HG03025 (cell line): ENCODE data around the gene ZCWPW1.
A peak's percentile ranks its signal among the peaks of the same experiment; 100 is the strongest.
"Not testable (repeated sequence)": the region's sequence is repeated elsewhere in the genome, so short reads cannot be mapped to it uniquely, and the experiment has no call there.

Experiments used
- ATAC-seq: cut with Tn5 transposase; IDR thresholded peaks from one replicate; pipeline ENCODE4 v1.9.1; 2021; ENCODE audit warnings: mild to moderate bottlenecking, moderate library complexity; ENCODE audit not compliant: unreplicated experiment, low FRiP score

Gene ZCWPW1

DNA sequence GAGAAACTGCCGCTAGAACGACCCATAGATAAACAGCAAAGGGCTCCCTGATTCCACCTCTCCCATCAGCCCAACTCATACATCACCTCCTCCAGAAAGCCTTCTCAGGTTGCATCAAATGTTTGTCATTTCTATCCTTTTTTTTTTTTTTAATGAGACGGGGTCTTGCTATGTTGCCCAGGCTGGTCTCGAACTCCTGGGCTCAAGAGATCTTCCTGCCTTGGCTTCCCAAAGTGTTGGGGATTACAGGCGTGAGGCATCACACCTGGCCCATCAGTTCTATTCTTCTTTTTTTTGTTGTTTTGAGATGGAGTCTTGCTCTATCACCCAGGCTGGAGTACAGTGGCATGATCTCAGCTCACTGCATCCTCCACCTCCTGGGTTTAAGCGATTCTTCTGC is 28.5 kb upstream of the ZCWPW1 start:
- no peak for ATAC-seq

DNA sequence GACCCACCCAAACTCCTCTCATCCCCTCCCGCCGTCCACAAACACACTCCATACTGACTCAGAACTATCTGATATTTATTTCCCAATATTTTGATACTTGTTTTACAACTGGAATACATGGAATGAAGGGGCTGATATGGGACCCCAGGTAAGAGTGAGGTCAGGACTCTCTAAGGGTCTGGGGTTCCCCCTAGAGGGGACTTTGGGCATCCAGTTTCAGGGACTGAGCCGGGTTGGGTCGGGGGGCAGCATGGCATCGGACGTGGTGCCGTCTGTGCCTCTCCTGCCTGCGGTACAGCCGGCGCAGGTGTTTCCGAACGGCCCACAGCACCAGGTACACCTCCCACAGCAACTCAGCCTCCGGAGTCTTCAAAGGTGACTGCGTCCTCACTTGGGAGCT is 28.1 kb upstream of the ZCWPW1 start:
- no peak for ATAC-seq

DNA sequence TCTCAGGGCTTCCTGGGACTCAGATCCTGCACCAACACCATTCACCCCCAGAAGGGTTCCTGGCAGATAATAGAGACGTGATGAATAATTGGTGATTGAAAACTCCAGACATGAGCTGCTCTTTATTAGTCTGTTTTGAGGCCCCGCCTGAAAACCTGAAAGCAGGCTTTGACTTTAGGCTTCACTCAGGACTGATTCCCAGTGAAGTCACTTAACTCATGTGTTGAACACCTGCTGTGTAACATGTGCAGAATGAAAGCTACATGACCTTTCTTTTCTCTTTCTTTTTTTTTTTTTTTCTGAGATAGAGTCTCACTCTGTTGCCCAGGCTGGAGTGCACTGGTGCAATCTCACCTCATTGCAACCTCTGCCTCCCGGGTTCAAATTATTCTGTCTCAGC is 26.7 kb upstream of the ZCWPW1 start:
- no peak for ATAC-seq

DNA sequence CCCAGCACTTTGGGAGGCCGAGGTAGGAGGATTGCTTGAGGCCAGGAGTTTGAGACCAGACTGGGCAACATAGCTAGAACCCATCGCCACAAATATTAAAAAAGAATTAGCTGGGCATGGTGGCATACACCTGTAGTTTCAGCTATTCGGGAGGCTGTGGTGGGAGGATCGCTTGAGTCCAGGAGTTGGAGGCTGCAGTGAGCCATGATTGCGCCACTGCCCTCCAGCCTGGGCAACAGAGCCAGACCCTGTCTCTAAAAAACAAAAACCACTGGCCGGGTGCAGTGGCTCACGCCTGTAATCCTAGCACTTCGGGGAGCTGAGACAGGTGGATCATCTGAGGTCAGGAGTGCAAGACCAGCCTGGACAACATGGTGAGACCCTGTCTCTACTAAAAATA is 25.4 kb upstream of the ZCWPW1 start:
- not testable (repeated sequence) for ATAC-seq

DNA sequence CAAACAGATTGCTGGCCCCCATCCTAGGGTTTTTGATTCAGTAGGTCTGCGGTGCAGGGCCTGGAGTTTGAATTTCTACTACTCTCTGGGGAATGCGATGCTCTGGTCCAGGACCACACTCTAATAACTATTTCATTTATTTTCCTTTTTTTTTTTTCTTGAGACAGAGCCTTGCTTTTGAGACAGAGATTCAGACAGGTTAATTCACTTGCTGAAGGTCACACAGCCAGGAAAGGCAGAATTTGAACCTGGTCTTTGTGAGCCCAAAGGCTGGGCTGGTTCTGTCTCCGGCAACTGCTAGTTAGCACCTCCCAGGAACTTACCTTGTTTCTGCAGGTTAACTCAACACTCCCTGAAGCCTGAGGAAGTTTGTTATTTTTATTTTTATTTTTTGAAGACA is 24.0 kb upstream of the ZCWPW1 start:
- no peak for ATAC-seq

DNA sequence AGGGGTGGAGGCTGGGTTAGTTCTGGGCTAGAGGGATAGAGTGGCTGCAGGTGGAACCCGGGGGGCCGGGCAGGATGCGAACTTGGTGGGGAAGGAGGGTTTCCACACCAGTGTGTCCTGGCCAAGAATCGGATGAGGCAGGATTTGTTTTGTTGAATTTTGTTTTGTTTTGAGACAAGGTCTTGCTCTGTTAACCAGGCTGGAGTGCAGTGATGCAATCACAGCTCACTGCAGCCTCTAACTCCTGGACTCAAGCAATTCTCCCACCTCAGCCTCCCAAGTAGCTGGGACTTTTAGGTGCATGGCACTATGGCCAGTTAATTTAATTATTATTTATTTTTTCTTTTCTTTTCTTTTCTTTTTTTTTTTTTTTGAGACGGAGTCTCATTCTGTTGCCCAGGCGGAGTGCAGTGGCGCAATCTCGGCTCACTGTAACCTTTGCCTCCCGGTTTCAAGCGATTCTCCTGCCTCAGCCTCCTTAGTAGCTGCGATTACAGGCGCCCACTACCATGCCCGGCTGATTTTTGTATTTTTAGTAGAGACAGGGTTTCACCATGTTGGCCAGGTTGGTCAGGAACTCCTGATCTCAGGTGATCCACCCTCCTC is 20.8 kb upstream of the ZCWPW1 start:
- no peak for ATAC-seq

DNA sequence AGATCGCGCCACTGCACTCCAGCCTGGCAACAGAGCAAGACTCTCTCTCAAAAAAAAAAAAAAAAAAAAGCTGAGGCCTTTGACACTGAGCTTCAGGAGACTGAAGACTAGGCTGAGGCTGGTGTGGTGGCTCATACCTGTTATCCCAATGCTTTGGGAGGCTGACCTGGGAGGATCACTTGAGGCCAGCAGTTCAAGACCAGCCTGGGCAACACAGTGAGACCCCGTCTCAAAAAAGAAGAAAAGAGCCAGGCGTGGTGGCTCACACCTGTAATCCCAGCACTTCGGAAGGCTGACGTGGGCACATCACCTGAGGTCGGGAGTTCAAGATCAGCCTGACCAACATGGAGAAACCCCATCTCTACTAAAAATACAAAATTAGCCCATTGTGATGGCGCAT is 18.9 kb upstream of the ZCWPW1 start:
- ATAC-seq: not testable (repeated sequence)

DNA sequence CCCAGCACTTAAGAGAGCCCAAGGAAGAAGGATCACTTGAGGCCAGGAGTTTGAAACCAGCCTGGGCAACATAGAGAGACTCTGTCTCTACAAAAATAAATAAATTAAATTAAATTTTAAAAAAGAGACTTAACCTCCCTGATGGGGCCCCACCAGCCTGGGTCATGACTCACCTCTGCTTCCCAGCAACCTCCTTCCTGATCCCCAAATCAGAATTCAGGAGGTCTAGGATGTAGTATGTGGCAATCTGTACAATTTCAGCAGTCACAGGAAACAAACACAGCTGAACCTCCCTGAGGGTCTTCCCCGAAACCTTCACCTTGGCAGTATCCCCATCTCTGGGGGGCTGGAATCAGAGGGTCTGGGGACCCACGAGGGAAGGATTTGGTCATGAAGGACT is 17.5 kb upstream of the ZCWPW1 start:
- no peak for ATAC-seq

DNA sequence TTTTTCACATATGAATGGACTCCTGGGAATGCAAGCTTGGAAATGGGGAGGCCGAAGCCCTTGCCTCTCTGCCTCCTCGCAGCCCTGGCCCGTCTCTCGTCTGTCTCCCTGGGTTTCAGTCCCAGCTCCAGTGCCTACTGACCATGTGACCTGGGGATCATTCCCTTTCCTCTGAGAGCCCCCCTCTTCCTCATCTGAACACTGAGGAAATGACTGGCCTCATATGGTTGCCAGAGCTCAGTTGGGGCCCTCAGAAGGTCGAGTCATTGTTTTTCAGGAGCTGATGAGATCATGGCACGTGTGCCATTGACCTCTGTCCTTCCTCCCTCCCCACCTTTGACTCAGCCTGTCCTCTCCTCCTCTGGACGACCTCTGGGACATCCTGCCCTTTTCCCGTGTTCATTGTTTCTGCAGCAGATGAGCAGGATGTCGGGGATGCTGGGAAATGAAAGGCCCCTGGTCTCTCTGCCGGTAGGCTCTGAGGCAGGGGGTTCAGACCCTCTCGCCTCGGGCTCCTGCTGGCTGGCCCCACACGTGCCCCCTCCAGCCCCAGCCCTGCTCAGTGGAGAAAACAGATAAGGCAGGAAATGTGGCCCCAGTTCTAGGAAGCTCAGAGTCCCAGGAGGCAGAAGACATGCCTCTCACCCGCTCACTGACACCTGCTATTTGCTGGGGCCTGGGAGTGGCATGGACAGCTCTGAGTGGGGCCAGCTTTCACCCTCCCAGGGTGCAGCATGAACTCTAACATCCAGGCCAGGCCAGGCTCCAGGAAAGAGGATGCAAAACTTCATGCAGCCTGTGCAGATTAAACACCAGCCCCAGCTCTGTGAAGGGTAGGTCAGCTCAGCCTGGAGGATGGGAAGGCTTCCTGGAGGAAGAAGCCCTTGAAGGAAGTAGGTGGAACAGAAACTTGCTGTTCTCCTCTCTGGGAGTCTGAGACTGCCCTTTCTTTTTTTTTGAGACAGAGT is 16.1 kb upstream of the ZCWPW1 start:
- no peak for ATAC-seq

DNA sequence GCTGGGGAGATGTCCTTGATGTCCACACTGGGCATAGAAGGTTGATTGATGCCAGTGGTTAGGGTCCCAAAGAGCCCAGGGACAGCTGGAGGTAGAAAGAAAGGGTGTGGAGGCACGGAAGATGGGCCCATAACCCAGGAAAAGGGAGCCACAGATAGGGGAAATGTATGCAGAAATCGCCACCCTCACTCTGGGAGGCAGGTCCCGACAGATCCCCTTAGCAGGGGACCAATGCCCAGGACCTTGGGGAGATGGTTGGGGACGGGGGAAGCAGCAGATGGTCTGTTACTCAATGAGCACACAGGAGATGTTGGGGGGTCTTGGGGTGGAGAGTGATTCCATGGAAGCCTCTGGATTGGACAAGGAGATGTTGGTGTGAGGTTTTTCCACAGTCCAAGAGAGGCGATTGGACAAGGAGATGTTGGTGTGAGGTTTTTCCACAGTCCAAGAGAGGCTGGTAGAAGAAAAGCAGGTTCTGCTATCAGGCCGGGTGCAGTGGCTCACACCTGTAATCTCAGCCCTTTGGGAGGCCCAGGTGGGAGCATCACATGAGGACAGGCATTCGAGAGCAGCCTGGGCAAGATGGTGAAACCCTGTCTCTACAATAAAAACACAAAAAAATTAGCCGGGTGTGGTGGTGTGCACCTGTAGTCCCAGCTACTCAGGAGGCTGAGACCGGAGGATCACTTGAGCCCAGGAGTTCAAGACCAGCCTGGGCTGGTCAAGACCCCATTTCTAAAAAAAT is 14.8 kb upstream of the ZCWPW1 start:
- ATAC-seq: no peak

DNA sequence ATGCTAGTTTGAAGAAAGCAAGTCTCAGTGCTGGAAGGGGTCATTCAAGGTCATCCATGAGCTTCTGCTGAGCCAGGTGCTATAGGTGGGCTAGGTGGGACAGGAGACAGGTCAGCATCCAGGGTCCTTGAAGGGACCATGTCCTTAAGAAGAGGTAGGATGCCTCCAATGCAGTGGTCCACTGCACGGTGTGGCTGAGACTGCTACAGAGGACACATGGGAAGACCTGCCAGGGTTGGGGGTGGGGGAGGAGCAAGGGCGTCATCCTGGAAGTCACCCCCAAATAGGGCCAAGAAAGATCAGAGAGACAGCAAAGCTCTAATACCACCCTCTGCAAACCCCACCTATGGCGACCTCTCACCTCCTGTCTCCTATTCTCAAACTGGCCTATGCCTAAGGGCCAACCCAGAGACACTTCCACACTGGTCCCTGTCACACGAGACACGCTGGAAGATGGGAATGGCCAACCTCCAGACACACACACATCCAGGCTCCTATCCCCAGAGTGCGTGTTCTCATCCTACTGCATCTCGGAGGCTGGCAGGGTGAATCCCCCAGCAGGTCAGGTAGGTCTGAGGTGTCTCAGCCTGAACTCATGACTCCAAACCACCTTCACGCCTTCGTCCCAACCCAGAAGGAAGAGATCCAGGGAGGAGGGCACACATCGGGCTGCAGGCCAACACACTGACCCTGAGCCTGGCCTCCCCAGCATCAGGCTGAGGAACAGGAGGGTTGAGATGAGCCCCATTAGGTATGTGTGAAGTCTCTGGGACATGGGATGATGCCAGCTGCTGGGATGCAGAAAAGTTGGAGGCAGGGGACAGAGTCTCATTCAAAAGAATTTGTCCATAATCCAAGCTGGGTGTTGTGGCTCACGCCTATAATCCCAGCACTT is 13.4 kb upstream of the ZCWPW1 start:
- ATAC-seq: no peak

DNA sequence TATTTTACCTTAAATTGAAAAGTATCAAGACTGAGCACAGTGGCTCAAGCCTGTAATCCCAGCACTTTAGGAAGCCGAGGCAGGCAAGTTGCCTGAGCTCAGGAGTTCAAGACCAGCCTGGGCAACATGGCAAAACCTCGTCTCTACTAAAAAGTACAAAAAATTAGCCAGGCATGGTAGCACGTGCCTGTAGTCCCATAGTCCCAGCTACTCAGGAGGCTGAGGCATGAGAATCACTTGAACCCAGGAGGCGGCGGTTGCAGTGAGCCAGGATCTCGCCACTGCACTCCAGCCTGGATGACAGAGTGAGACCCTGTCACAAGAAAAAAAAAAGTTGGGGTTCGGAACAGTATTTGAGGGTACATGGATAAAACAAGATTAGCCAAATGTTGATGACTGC is 10.7 kb upstream of the ZCWPW1 start:
- ATAC-seq: not testable (repeated sequence)

DNA sequence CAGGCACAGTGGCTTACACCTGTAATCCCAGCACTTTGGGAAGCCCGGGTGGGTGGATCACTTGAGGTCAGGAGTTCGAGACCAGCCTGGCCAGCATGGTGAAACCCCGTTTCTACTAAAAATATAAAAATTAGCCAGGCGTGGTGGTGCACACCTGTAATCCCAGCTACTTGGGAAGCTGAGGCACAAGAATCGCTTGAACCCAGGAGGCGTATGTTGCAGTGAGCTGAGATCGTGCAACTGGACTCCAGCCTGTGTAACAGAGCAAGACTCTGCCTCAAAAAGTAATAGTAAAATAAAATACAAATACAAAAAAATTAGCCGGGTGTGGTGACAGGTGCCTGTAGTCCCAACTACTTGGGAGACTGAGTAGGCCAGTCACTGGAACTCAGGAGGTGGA is 10.2 kb upstream of the ZCWPW1 start:
- not testable (repeated sequence) for ATAC-seq

DNA sequence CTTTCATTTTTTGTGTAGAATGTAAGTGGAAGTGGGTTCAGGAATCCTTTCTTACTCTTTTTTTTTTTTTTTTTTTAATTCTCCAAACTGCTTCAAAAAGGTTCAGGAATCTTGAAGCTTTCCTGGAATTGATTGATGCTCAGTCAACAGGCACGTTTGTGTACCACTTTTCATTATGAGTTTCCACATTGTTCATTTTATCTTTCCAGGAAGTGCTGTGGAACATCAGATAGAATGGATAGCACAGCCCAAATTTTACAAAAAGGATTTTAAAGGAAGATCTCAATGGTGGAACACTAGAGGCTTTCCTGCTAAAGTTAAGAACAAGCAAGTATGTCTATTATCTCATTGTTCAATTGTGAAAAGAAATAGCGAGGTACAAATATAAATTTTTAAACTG is 9.7 kb upstream of the ZCWPW1 start:
- no peak for ATAC-seq

DNA sequence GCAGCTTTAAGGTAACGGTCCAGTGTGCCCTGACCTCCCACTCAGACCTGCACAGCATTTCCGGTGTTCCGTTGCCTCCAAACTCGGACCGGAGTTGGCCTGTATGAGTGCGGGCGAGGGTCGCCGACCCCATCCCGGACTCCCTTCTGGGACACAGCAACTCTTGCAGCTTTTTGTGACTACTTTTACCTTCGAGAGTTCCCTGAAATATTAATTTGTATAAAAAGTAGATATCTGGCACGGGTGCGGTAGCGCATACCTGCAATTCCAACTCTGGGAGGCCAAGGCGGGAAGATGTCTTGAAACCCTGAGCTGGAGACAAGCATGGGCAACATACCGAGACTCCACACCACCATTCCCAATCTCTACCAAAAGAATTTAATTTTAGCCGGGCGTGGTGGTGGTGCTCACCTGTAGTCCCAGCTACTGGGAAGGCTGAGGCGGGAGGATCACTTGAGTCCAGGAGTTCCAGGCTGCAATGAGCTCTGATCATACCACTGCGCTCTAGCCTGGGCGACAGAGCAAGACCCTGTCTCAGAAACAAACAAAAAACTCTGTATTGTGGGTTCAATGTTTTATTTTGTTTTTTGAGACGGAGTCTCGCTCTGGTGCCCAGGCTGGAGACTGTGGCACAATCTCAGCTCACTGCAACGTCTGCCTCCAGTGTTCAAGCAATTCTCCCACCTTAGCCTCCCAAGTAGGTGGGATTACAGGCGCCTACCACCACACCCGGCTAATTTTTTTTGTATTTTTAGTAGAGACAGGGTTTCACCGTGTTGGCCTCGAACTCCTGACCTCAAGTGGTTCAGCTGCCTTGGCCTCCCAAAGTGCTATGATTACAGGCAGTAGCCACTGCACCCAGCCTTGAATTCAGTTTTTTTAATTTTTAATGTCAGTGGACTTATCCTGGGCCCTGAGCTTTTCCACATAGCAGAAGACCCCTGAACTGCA is 8.9 kb upstream of the ZCWPW1 start:
- ATAC-seq: no peak

DNA sequence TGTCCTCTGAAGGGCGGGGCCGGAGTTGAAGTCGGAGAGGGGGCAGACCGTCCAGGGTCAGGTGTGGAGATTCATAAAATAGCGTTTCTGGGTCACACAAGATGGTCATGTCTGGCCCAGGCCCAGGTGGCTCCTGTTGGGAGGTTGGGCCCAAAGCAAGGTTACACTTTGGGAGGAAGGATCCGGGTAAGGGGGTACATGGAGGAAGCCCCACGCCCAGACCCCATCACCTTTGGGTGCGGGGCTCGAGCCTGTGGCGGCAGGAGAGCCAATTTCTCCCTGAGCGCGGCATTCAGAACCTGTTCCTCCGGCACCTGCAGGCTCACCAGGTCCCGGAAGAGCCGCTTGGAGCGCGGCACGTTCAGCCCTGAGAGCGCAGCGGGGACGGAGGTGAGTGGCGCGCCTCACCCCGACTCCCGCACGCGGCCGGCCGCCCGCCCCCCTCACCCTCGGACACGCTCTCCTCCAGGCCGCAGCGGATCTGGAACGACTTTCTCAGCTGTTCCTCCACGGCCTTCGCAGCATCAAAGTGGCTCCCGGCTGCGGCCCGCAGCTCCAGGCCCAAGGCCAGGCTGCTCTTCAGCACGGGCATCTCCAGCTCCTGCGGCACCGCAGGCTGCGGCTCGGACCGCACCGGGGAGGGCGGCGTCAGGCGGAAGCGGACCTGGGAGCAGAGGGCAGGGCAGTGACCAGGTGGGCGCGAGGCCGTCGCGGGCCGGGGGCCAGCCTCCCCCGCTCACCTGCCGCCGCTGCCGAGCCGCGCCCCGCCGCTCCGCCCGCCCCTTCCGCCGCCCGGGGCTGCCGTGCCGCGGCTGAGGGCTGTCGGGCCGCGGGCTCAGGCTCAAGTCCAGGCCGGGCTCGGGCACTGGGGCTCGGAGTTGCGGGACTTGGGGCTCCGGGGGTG is 7.2 kb upstream of the ZCWPW1 start:
- ATAC-seq: peak; percentile 36

DNA sequence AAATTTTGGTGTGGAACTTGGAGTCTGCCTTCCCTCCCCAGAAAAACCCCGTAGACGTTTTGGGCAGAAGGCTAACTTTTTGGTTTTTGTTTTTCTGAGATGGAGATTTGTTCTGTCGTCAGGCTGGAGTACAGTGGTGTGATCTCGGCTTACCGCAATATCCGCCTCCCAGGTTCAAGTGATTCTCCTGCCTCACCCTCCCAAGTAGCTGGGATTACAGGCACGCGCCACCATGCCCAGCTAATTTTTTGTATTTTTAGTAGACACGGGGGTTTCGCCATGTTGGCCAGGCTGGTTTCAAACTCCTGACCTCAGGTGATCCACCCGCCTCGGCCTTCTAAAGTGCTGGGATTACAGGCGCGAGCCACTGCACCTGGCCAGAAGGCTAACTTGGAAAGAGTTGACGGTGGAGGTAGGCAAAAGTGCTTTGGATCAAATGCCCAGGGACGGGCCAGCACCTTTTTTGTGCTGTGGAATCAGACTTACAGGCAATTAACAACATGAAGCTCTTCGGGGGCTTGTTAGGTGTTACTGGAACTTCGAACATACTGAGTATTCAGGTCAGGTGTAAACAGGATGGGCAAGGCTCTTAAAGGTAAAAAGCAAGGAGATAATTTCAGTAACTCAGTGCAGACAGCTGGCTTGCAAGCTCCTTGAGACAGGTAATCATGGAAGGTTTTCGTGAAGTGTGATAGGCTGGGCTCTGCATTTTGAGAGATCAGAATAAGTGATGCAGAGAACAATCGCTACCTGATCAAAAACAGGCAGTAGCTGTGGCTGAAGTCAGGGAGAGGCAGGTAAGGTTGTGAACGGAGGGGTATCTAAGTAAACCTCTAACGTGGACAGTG is 6.0 kb upstream of the ZCWPW1 start:
- ATAC-seq: no peak
